GM23248 (cell line): Measurements from ENCODE around the gene BAHCC1. TPM values are rescaled to one million over a fixed set of nuclear protein-coding genes. Genes with fewer than 3 reads are reported as not detected.

Source experiments
- DNase-seq: peaks from one replicate; pipeline ENCODE4 v3.0.0-alpha.2; 2015
- H2AFZ ChIP-seq: fragments of 200-600 bp; sonication (generic); 2 replicates; pipeline ENCODE4 v1.6.1; 2016; ENCODE audit warnings: antibody characterized with exemption
- H3F3A ChIP-seq: fragments of 200-600 bp; sonication (generic); 2 replicates; pipeline ENCODE4 v1.6.1; 2016; ENCODE audit warnings: mild to moderate bottlenecking, antibody characterized with exemption, mixed run types; ENCODE audit not compliant: insufficient read depth
- H3K27ac ChIP-seq: fragments of 200-600 bp; sonication (generic); 2 replicates; pipeline ENCODE4 v1.5.1; 2016; ENCODE audit warnings: mild to moderate bottlenecking
- H3K27me3 ChIP-seq: fragments of 200-600 bp; sonication (generic); replicated peaks from 2 replicates; pipeline ENCODE4 v1.6.1; 2016; ENCODE audit warnings: mild to moderate bottlenecking; ENCODE audit not compliant: insufficient read depth
- H3K36me3 ChIP-seq: fragments of 200-600 bp; sonication (generic); 2 replicates; pipeline ENCODE4 v1.6.1; 2016; ENCODE audit warnings: low read depth, mild to moderate bottlenecking
- H3K4me1 ChIP-seq: fragments of 200-600 bp; sonication (generic); 2 replicates; pipeline ENCODE4 v1.6.1; 2016; ENCODE audit warnings: mild to moderate bottlenecking; ENCODE audit not compliant: insufficient read depth
- H3K4me2 ChIP-seq: fragments of 200-600 bp; sonication (generic); one replicate; pipeline ENCODE4 v1.6.1; 2016; ENCODE audit warnings: mild to moderate bottlenecking; ENCODE audit not compliant: unreplicated experiment
- H3K4me3 ChIP-seq: fragments of 200-600 bp; sonication (generic); 2 replicates; pipeline ENCODE4 v1.5.1; 2016; ENCODE audit warnings: mild to moderate bottlenecking
- H3K79me2 ChIP-seq: fragments of 200-600 bp; sonication (generic); 2 replicates; pipeline ENCODE4 v1.6.1; 2016; ENCODE audit warnings: mild to moderate bottlenecking; ENCODE audit not compliant: insufficient read depth
- H3K9ac ChIP-seq: fragments of 200-600 bp; sonication (generic); 2 replicates; pipeline ENCODE4 v1.6.1; 2016; ENCODE audit warnings: mild to moderate bottlenecking
- H3K9me2 ChIP-seq: fragments of 200-600 bp; sonication (generic); 2 replicates; pipeline ENCODE4 v1.6.1; 2016; ENCODE audit warnings: mixed run types, mild to moderate bottlenecking, moderate library complexity; ENCODE audit not compliant: insufficient read depth
- H3K9me3 ChIP-seq: fragments of 200-600 bp; sonication (generic); one replicate; pipeline ENCODE4 v1.6.1; 2017; ENCODE audit warnings: low read depth
- H4K20me1 ChIP-seq: fragments of 200-600 bp; sonication (generic); 2 replicates; pipeline ENCODE4 v1.6.0; 2016; ENCODE audit not compliant: insufficient read depth
- EZH2 ChIP-seq: fragments of 200-600 bp; sonication (generic); IDR thresholded peaks from 2 replicates; pipeline ENCODE4 v1.6.1; 2018; ENCODE audit warnings: antibody characterized with exemption, mild to moderate bottlenecking; ENCODE audit not compliant: insufficient read depth, poor library complexity, severe bottlenecking
- EZH2phosphoT487 ChIP-seq: fragments of 200-600 bp; sonication (generic); IDR thresholded peaks from 2 replicates; pipeline ENCODE4 v1.6.1; 2018; ENCODE audit warnings: antibody characterized with exemption, moderate library complexity, mild to moderate bottlenecking, low read depth; ENCODE audit not compliant: insufficient read depth
- WGBS, 2 experiments: methylation state at CpG; one replicate each; pipeline ENCODE4 v1.1.6; 2015 to 2017; ENCODE audit warnings: low lambda C conversion rate in 2 of 2, low coverage in 1 of 2; ENCODE audit errors: missing lambda C conversion rate in 2 of 2; 5-methylcytosine and 5-hydroxymethylcytosine counted together
- in situ Hi-C: fragments of 300-500 bp; cut with MboI; formaldehyde crosslinking; loops from 2 replicates; pipeline ENCODE4 v1.15.0; 2020
- polyA plus RNA-seq: library from polyadenylated mRNA; unstranded; fragments of >200 nt; fragmentation: Nextera tagmentation; extraction: Ambion mirVana; gene quantifications from 2 replicates; pipeline ENCODE4 v1.2.1, GENCODE V29; 2016
- total RNA-seq: library from RNA; depleted of rRNA; stranded (reverse); fragments of >200 nt; shearing (Covaris generic); gene quantifications from 2 replicates; pipeline ENCODE4 v1.2.3, GENCODE V29; 2014

Gene BAHCC1
- total and polyA plus RNA-seq, 2 experiments from 2014 or later, result 1.3 to 3.0 TPM

DNA sequence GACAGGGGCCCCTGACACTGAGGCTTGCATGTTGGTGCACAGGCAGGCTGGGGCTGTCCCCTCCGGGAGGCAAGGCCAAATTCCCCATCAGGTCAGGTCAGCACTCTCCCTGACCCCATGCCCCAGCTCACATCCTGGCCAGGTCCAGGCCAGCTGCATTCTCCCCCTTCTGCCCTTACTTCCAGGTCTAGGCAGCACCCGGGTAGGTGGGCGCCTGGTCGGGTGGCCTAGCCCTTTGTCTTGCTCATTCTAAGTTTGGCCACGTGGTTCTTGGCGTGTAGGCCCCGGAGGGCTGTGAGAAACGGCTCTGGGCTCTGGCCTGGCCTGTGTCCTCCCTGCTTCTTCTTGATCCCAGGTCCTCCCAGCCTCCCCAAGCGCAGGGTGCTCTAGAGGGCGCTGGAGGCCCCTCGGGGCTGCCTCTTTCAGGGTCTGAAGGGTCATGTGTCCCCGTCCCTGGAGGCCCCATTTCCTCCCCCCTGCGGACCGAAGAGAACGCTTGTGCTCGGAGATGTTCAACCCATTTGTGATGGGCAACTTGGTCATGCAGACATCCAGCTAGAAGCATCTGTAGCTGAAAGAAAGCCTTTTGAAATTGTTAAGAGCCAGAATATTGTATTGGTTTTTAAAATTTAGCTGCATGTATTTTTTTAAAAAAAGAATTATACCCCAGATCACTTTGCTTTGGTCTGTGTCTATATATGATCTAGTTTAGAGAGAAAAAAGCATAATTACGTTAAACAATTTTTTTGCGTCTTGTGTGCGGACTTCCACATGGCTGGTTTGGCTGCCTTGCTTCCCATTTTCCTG is 6.7 kb downstream of the BAHCC1 start:
- WGBS, 2 experiments, result 76 to 77% methylated on average over 19 of the region's 19 CpGs
- H3K4me1 ChIP-seq, result peaks cover 39% of the 10 kb centered on the region
- peak overlapping the region; percentile 95; the same call in 1 of the 2 replicates for H3K9ac ChIP-seq
- in situ Hi-C loops, result no loop called here
- no peaks in the 10 kb centered on the region for H3K36me3 ChIP-seq
- TF ChIP-seq EZH2 (no peak), EZH2phosphoT487 (no peak)
- no peak overlapping the region for H2AFZ ChIP-seq
- no peaks in the 10 kb centered on the region for H4K20me1 ChIP-seq
- H3K4me2 ChIP-seq, result peak overlapping the region; percentile 92
- H3K9me3 ChIP-seq, result no peaks in the 10 kb centered on the region
- no peak overlapping the region; the same call in 1 of the 2 replicates for H3K27ac ChIP-seq
- H3F3A ChIP-seq, result no peaks in the 10 kb centered on the region; the same call in 1 of the 2 replicates
- peaks cover 94% of the 10 kb centered on the region for H3K79me2 ChIP-seq
- H3K9me2 ChIP-seq, result no peaks in the 10 kb centered on the region
- DNase-seq, result no peak
- no peak overlapping the region for H3K4me3 ChIP-seq
- H3K27me3 ChIP-seq, result no peaks in the 10 kb centered on the region

DNA sequence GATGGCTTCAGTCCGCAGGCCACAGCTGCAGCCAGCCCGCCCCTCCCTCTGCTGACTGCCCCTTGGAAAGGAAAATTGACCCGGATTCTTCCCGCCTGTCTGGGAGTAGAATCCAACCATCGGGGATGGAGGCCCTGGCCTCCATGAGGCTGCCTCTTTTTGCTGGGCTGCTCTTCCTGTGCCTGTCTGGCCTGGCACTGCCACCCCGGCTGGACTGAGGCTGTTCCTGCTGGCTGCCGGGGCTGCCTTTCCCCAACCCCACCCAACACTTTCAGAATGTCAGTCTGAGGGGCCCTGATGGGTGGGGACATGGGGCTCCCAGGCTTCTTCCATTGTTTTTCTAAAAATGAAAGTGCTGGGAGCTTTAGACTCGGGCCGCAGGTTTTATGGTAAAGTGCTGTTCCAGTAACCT is 7.3 kb downstream of the BAHCC1 start:
- DNase-seq, result no peak
- 72 to 84% methylated on average over 9 of the region's 9 CpGs for WGBS, 2 experiments
- H3K27ac ChIP-seq, result no peak overlapping the region
- no peak overlapping the region for H2AFZ ChIP-seq
- no peaks in the 10 kb centered on the region for H3K36me3 ChIP-seq
- H3K9me3 ChIP-seq, result no peaks in the 10 kb centered on the region
- no peaks in the 10 kb centered on the region for H4K20me1 ChIP-seq
- TF ChIP-seq EZH2 (no peak), EZH2phosphoT487 (no peak)
- H3K4me3 ChIP-seq, result no peak overlapping the region
- H3F3A ChIP-seq, result no peaks in the 10 kb centered on the region; the same call in 1 of the 2 replicates
- H3K79me2 ChIP-seq, result peaks cover 89% of the 10 kb centered on the region
- H3K27me3 ChIP-seq, result no peaks in the 10 kb centered on the region
- peaks cover 39% of the 10 kb centered on the region for H3K4me1 ChIP-seq
- no peak overlapping the region for H3K9ac ChIP-seq
- no peaks in the 10 kb centered on the region for H3K9me2 ChIP-seq
- H3K4me2 ChIP-seq, result no peak overlapping the region
- in situ Hi-C loops, result no loop called here

GRCh38 chr17:81402981-81403467 is 7.8 kb downstream of the BAHCC1 start:
- WGBS, 2 experiments, result 81 to 91% methylated on average over 9 of the region's 9 CpGs
- no peak for DNase-seq
- TF ChIP-seq EZH2 (no peak), EZH2phosphoT487 (no peak)
- H3K27me3 ChIP-seq, result no peaks in the 10 kb centered on the region
- peak overlapping the region; percentile 67; the same call in 1 of the 2 replicates for H3K9ac ChIP-seq
- no peaks in the 10 kb centered on the region for H3K9me2 ChIP-seq
- H3K4me1 ChIP-seq, result peaks cover 35% of the 10 kb centered on the region
- peaks cover 85% of the 10 kb centered on the region for H3K79me2 ChIP-seq
- H3K27ac ChIP-seq, result no peak overlapping the region
- H3K36me3 ChIP-seq, result no peaks in the 10 kb centered on the region
- no peaks in the 10 kb centered on the region for H4K20me1 ChIP-seq
- H3K9me3 ChIP-seq, result no peaks in the 10 kb centered on the region
- H3K4me2 ChIP-seq, result peak overlapping the region; percentile 47
- H2AFZ ChIP-seq, result no peak overlapping the region
- in situ Hi-C loops, result no loop called here
- no peak overlapping the region for H3K4me3 ChIP-seq
- no peaks in the 10 kb centered on the region; the same call in 1 of the 2 replicates for H3F3A ChIP-seq

- Histone ChIP-seq H3K9me3 (no peaks in the 10 kb centered on the region), H3K27ac (peak overlapping the region; percentile 45), H3K27me3 (no peaks in the 10 kb centered on the region), H2AFZ (peak overlapping the region; percentile 66), H3F3A (no peaks in the 10 kb centered on the region; the same call in 1 of the 2 replicates), H3K4me3 (peak overlapping the region; percentile 61), H3K79me2 (peaks cover 76% of the 10 kb centered on the region), H3K36me3 (no peaks in the 10 kb centered on the region), H3K4me2 (peak overlapping the region; percentile 47), H3K9ac (peak overlapping the region; percentile 67), H3K4me1 (peaks cover 27% of the 10 kb centered on the region), H4K20me1 (no peaks in the 10 kb centered on the region), H3K9me2 (no peaks in the 10 kb centered on the region)
- TF ChIP-seq EZH2phosphoT487, result no peak
- no peak for TF ChIP-seq EZH2
- WGBS, 2 experiments, result 38 to 48% methylated on average over 38 to 39 of the region's 39 CpGs
- DNase-seq, result peak; percentile 52
- in situ Hi-C loops, result no loop called here
Measured at GRCh38 chr17:81403671-81404534, 8.6 kb downstream of the BAHCC1 start.
